GM21737 (cell line): ENCODE measurements around the gene RGS3.
"Not testable (repeated sequence)": the region's sequence is repeated elsewhere in the genome, so short reads cannot be mapped to it uniquely, and the experiment has no call there.

Experiments
- ATAC-seq: cut with Tn5 transposase; IDR thresholded peaks from one replicate; pipeline ENCODE4 v1.9.1; 2021; ENCODE audit warnings: mild to moderate bottlenecking, moderate library complexity; ENCODE audit not compliant: unreplicated experiment

RGS3 gene

DNA sequence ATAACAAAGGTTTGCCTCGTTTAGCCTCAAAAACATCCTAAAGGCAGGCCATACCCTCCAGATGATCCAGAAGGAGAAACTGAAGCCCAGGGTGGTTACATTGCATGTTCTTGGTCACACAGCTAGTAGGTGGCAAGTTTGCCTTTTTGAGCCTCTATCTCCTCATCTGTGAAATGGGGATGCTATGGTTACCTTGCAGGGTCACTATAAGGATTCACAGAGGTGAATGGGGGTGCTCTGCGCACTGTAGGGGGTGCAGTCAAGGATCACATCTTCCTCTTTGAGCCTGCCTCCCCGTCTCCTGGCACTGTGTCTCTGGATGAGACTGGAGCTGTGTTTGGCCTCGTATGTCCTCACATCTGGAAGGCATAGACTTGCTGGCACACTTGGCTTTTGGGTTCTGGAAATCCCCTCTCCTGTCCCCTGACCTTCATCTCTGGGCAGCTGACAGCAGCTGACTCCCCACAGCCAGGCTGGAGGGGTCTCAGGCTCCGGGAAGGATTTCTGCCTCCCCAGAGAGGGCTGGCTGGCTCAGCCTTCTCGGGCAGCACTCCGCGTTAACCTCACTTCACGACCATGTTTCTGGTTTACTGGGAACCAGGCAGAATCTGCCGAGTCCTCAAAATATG, 167.7 kb downstream of the RGS3 start:
- no peak for ATAC-seq

GRCh38 chr9:113631871-113632665, 168.5 kb downstream of the RGS3 start:
- no peak for ATAC-seq

GRCh38 chr9:113632776-113633590, 169.5 kb downstream of the RGS3 start:
- ATAC-seq, result no peak

DNA sequence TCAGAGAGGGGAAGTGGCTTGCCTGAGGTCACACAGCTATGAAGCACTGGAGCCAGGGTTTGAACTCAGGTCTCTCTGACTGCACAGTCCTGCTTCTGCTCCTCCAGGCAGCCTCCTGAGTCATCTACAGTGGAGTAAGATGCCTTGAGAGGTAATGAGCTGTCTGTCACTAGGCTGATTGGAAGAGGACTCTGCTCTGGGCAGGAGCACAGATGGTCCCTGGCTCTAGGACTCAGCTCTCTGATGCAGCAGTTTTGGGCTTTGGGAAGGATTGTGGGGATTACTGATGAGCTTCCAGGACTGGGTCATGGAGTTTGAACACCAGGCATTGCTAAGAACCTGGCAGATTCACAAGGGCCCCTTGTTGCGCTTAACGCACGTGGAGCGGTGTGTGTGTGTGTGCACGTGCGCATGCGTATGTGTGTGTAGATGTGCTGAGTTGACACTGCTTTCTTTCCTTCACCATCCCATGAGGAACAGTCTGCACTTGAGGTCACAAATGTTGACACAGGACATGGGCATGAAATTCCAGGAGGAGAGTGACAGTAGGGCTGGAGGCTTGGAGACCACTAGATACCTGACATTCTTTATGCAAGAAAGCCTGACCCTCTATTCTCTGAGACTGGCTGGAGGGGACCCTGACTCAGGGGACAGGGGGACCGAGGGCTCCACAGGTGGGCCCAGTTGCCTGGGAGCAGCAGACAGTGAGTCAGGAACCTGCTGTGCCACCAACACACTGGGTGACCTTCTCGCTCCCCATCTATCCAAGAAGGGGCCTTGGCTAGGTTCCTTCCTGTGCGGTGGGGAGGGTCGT, 170.5 kb downstream of the RGS3 start:
- no peak for ATAC-seq

DNA sequence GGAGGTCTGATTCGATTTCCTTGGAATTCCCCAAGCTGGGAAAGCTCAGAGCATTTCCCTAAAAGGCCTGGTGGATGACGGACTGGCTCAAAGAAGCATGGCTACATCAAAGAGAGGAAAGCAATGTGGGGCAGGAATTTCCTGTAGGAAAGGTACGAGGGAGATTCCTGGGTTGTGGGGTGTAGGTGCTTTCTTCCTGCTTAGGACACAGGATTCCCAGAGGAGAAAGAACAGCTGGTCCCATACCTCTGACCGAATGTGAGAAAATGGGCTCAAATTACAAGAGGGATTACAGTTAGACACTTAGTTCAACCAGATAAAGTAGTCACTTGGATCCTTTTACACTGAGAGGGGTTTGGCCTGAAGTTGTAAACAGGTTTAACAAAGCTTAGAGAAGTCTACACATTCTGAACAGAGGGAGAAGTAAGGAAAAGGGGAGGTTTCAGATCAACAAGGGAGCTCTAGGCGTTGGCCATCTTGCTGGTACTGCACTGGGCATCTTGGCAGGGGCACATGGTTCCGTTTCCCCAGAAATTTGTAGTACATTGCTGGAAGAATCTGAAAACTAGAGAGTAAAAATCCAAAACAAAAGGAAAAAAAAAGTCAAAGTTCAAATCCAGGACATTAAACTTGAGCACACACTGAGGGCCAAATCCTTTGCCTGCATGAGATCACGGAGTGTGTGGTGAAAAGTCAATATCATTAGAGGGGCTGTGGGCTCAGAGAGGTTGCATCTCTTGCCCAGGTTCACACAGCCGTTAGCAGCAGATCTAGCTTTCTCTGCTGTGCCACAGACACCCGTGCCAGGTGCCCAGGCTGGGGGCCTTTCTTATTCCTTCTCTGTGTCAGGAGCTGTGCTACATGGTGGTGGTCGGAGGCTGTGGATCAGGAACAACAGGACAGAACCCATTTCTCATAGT, 171.3 kb downstream of the RGS3 start:
- no peak for ATAC-seq

- no peak for ATAC-seq
Measured at GRCh38 chr9:113635586-113635985, 172.1 kb downstream of the RGS3 start.

GRCh38 chr9:113636165-113636564, 172.6 kb downstream of the RGS3 start:
- ATAC-seq, result no peak

- ATAC-seq, result no peak
Measured at GRCh38 chr9:113636693-113637092, 173.2 kb downstream of the RGS3 start.

- no peak for ATAC-seq
Measured at GRCh38 chr9:113638490-113638889, 175.0 kb downstream of the RGS3 start.

- no peak for ATAC-seq
Measured at GRCh38 chr9:113638897-113639296, 175.4 kb downstream of the RGS3 start.

DNA sequence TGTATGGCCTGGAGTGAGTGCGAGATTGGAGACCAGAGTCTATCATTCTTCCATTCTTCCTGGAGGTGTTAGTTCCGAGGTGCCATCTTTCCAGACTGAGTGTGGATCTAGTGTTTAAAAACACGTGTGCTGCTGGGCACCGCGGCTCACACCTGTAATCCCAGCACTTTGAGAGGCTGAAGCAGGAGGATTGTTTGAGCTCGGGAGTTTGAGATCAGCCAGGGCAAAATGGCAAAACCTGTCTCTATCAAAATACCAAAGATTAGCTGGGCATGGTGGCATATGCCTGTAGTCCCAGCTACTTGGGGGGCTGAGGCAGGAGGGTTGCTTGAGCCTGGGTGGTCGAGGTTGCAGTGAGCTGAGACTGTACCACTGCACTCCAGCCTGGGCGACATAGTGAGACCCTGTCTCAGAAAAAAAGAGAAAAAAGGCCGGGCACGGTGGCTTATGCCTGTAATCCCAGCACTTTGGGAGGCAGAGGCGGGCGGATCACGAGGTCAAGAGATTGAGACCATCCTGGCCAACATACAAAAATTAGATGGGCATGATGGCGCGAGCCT, 176.0 kb downstream of the RGS3 start:
- not testable (repeated sequence) for ATAC-seq

DNA sequence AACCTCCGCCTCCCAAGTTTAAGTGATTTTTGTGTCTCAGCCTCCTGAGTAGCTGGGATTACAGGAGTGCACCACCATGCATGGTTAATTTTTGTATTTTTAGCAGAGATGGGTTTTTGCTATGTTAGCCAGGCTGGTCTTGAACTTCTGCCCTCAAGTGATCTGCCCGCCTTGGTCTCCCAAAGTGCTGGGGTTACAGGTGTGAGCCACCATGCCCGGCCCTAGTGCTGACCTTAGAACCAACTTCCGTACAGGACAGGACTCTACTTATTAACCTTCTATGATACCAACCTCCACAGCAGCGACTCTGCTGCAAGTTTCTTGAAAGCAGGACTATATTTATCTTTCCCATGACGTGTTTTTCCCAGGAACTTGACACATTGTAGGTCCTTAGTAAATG, 176.9 kb downstream of the RGS3 start:
- ATAC-seq, result no peak

DNA sequence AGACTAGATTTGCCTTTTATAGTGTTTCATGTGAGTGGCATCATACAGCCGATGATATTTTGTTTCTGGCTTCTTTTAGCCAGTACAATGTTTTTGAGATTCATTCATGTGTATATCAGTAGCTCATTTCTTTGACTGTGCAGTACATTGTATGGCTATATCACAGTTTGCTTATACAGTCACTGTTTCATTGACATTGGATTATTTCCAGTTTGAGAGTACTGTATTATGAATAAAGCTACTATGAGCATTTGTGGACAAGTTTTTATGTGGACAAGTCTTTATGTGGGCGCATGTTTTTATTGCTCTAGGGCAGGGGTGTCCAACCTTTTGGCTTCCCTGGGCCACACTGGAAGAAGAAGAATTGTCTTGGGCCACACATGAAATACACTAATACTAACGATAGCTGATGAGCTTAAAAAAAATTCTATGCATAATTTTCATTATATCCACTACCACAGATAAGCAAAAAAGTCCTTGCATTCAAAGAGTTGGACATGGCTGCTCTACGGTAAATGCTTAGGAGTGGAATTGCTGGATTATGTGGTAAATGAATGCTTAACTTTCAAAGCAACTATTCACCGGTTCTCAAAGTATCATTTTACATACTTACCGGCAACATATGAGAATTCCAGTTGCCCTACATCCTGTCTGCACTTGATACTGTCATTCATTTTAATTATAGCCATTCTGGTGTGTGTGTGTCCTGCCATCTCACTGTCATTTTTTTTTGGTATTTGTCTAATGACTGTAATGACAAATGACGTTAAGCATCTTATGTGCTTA, 177.8 kb downstream of the RGS3 start:
- ATAC-seq, result no peak

- ATAC-seq, result no peak
Measured at GRCh38 chr9:113644321-113644720, 180.8 kb downstream of the RGS3 start.

GRCh38 chr9:113645227-113645977, 181.9 kb downstream of the RGS3 start:
- no peak for ATAC-seq

- no peak for ATAC-seq
Measured at GRCh38 chr9:113645978-113646253, 182.4 kb downstream of the RGS3 start.

DNA sequence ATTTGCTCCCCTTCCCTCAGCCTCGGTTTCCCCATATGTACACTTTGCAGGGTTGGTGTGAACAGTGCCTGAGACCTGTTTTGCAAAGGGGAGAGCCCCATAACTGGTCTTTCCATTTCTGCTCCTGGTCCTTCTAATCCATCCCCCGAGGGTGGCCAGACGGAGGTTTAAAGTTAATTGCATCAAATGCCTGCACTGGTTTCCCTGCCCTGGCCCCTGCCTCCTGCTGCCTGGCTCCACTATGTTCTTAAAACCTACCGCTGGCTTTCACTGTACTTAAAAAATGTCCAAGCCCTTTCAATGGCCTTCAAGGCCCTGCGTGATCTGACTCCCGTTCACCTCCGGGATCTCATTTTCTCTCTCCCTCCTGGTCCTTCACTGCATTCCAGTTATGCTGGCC, 183.0 kb downstream of the RGS3 start:
- ATAC-seq, result no peak
